ENCODE results near the gene LRPPRC.

LRPPRC gene

DNA sequence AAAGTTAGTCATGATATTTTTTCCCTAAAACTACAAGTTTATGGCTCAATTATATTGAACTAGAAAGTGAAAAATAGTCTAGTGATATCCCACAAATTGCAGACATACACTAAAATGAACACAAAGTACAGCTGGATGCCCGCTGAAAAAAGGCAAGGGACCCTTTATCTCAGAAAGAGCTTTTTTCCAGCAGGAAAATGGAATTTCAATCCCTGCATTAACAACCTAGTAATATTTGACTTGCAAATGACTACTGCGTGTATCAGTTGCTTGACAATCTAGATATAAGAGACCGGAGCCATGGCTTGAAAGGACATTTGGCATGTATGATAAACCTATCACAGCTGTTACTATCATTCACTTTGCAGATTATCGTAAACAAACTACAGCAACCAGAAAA lies 49.1 kb downstream of the LRPPRC start:
- H3K9me3 Mint-ChIP-seq, result no peaks in the 10 kb centered on the region
- H3K4me1 Mint-ChIP-seq (ENCODE audit: low read depth), result no peaks in the 10 kb centered on the region
- no peaks in the 10 kb centered on the region for H3K27me3 Mint-ChIP-seq (ENCODE audit: low read depth)
- no peak overlapping the region for H3K4me3 Mint-ChIP-seq
- no peak overlapping the region for H3K27ac Mint-ChIP-seq
- H3K36me3 Mint-ChIP-seq (ENCODE audit: low read depth), result peaks cover 32% of the 10 kb centered on the region

DNA sequence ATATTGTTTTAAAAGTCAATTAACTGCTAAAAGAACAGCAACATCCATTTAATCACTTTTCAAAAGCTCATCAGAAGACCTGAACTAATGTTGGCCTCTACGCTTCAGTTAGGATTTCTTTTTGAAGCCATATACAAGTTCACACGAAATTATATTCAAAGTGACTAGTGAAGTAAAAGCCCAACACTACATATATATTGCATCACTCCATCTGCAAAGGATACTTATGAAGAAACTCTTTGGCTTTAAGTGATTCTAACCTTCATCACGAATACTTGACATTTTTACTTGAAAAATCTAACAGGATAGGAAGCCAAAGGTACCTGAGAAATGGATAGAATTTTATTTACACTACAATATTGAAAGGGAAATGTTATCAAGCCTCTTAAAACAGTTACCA lies 50.4 kb downstream of the LRPPRC start:
- no peaks in the 10 kb centered on the region for H3K27me3 Mint-ChIP-seq (ENCODE audit: low read depth)
- H3K27ac Mint-ChIP-seq, result no peak overlapping the region
- H3K36me3 Mint-ChIP-seq (ENCODE audit: low read depth), result peaks cover 30% of the 10 kb centered on the region
- no peaks in the 10 kb centered on the region for H3K4me1 Mint-ChIP-seq (ENCODE audit: low read depth)
- no peak overlapping the region for H3K4me3 Mint-ChIP-seq
- H3K9me3 Mint-ChIP-seq, result no peaks in the 10 kb centered on the region

DNA sequence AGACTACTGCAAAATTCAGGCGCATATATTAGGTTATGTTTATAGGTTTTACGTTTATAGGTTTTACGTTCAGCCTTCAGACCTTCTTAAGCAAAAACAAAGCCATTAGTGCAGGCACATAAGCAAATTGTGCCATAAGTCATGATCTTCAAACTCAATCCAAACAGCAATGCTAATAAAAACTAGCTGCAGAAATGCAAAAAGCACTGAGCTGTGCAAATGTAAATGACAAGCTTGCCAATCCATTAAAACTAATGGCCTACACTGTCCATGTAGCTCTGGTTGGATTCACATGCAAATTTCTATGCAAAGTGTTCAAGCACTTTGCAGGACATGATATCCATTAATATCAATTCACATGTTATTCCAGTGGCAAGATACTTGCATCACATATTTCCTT lies 50.9 kb downstream of the LRPPRC start:
- H3K27me3 Mint-ChIP-seq (ENCODE audit: low read depth), result no peaks in the 10 kb centered on the region
- H3K4me3 Mint-ChIP-seq, result no peak overlapping the region
- H3K36me3 Mint-ChIP-seq (ENCODE audit: low read depth), result peaks cover 26% of the 10 kb centered on the region

DNA sequence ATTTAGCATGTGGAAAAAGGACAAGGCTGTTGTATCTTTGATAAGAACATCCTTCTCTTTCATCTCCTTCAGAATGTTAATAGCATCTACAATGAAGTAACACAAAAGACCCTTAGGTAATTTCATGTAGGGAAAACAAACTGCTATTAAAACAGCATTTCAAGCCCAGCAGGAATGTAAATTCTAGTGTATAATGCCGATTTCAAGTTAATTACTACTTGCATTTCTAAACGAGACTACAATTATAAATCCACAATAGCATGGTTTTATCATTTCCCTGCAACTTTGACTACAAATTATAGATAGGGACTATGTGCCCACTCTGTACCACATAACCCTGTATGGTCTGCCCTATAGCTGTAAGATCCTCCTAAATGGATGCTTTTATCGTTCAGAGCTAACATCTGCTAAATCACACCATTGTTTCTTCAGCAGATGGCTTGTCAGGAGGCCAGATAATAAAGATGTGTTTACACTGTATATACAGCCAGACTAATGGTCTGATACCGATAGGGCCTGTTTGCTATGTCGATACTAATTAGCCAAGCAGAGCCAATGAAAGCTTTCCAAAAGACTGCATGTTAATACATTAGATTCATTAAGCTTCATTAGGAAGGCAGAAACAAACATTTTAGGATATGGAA lies 51.9 kb downstream of the LRPPRC start:
- no peak overlapping the region for H3K4me3 Mint-ChIP-seq
- H3K9me3 Mint-ChIP-seq, result no peaks in the 10 kb centered on the region
- no peaks in the 10 kb centered on the region for H3K4me1 Mint-ChIP-seq (ENCODE audit: low read depth)
- H3K27ac Mint-ChIP-seq, result no peak overlapping the region
- peaks cover 26% of the 10 kb centered on the region for H3K36me3 Mint-ChIP-seq (ENCODE audit: low read depth)
- no peaks in the 10 kb centered on the region for H3K27me3 Mint-ChIP-seq (ENCODE audit: low read depth)

More for the DNA sequence above, 50.9 kb downstream of the LRPPRC start:
- Mint-ChIP-seq H3K27ac (no peak overlapping the region), H3K9me3 (no peaks in the 10 kb centered on the region), H3K4me1 (ENCODE audit: low read depth) (no peaks in the 10 kb centered on the region)

DNA sequence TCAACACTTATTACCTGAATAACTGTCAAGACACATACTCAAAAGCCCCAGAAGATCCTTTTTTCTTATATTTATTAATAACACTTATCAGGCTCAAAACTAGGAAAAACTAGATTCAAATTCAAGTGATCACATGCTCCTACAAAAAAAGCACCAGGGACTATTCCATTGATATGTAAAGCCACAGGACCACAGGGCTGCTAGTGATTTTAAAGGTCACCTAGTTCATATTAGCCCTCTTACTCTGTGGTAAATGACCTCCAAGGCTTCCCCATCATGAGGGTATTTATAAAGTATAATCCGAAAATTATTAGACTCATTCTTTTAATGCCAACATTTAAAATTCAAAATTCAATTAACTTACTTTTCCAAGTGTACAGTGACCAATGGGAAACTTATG lies 52.5 kb downstream of the LRPPRC start:
- H3K9me3 Mint-ChIP-seq, result no peaks in the 10 kb centered on the region
- H3K27ac Mint-ChIP-seq, result no peak overlapping the region
- peaks cover 26% of the 10 kb centered on the region for H3K36me3 Mint-ChIP-seq (ENCODE audit: low read depth)
- H3K27me3 Mint-ChIP-seq (ENCODE audit: low read depth), result no peaks in the 10 kb centered on the region
- H3K4me3 Mint-ChIP-seq, result no peak overlapping the region
- no peaks in the 10 kb centered on the region for H3K4me1 Mint-ChIP-seq (ENCODE audit: low read depth)

DNA sequence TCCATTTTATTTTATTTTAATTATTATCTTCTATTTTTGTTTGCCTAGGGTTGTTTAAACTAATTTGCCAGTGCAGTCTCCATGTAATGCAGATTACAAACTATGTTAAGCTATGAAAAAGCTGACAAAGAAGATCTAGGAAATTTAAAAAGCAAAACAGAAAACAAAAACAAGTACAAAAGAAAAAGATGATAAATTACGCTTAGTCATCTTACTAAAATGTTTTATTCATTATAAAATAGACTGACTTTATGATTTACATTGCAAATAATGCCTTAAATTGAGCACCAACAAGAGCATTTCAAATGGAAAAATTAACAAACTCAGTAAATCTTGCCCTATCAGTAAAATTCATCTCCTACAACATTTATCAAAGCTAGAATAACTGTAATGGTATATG lies 52.9 kb downstream of the LRPPRC start:
- H3K27me3 Mint-ChIP-seq (ENCODE audit: low read depth), result no peaks in the 10 kb centered on the region
- no peaks in the 10 kb centered on the region for H3K9me3 Mint-ChIP-seq
- H3K4me3 Mint-ChIP-seq, result no peak overlapping the region
- H3K4me1 Mint-ChIP-seq (ENCODE audit: low read depth), result no peaks in the 10 kb centered on the region
- no peak overlapping the region for H3K27ac Mint-ChIP-seq
- peaks cover 26% of the 10 kb centered on the region for H3K36me3 Mint-ChIP-seq (ENCODE audit: low read depth)

DNA sequence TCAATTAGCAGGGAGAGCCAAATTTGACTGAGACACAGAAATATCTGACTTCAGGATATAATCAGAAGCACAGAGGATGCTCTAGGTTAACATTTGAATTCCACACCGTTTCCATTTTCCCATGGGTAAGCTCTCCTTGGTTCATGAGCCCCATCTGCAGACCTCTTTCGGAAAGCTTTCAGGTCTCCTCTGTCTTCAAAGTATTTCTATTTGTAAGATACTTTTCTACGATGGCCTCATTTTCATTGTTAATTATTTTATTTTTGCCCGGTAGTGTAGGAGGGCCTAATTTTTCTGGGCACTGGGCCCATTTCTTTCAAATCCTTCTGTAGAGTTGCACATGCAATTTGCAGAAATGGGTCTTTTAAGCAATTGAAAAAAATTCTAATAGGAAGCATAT lies 53.8 kb downstream of the LRPPRC start:
- Mint-ChIP-seq H3K27ac (no peak overlapping the region), H3K36me3 (ENCODE audit: low read depth) (peaks cover 22% of the 10 kb centered on the region), H3K4me3 (no peak overlapping the region)

DNA sequence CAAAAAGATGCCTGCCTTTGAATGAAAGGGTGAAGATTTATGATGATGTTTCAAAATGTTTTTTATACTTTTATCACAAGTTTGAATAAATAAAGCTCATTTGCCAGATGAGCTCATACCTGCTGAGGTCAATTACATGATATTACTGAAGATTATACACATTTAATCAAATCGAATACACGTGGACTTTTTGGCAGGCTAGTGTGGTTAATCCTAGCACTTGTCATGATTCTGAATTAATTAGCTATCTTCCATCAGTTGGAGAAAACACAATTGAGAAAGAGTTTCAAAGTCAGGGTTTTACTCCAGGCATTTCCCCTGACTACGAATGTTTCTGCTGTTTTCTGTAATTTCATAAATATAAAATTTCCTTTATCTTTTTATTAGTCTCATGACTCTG lies 54.4 kb downstream of the LRPPRC start:
- Mint-ChIP-seq H3K27ac (no peak overlapping the region), H3K36me3 (ENCODE audit: low read depth) (peaks cover 19% of the 10 kb centered on the region), H3K4me1 (ENCODE audit: low read depth) (no peaks in the 10 kb centered on the region), H3K9me3 (no peaks in the 10 kb centered on the region), H3K27me3 (ENCODE audit: low read depth) (no peaks in the 10 kb centered on the region), H3K4me3 (no peak overlapping the region)

More for the DNA sequence above, 53.8 kb downstream of the LRPPRC start:
- Mint-ChIP-seq H3K27me3 (ENCODE audit: low read depth) (no peaks in the 10 kb centered on the region), H3K4me1 (ENCODE audit: low read depth) (no peaks in the 10 kb centered on the region), H3K9me3 (no peaks in the 10 kb centered on the region)

DNA sequence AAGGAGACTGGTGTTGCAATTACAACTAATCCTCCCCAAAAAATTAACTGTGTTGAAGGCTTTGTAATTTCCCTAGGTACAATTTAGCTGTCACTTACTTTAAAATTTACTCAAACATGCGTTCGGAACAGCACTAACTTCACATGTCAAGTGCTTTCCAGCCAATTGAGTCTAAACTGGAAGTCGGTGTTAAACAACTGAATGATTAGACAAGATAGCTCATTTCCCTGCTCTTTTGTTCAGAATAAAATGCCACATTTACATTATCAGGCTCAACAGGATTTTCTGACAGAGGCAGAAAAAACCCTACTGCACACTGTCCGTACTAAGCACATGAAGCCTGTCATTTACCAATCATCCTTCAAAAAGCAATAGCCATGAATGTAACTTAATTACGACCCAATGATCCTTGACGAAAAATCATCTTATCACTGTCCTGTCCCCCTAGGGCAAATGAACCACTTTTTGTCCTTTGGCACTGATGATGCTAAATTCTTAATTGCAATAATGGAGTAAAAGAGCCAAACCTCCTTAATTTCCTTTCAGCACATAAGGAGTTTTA lies 56.0 kb downstream of the LRPPRC start:
- H3K27me3 Mint-ChIP-seq (ENCODE audit: low read depth), result no peaks in the 10 kb centered on the region
- H3K27ac Mint-ChIP-seq, result peak overlapping the region; percentile 13
- H3K4me1 Mint-ChIP-seq (ENCODE audit: low read depth), result peaks cover under 1% of the 10 kb centered on the region
- H3K9me3 Mint-ChIP-seq, result no peaks in the 10 kb centered on the region
- no peak overlapping the region for H3K4me3 Mint-ChIP-seq
- peaks cover 9% of the 10 kb centered on the region for H3K36me3 Mint-ChIP-seq (ENCODE audit: low read depth)

DNA sequence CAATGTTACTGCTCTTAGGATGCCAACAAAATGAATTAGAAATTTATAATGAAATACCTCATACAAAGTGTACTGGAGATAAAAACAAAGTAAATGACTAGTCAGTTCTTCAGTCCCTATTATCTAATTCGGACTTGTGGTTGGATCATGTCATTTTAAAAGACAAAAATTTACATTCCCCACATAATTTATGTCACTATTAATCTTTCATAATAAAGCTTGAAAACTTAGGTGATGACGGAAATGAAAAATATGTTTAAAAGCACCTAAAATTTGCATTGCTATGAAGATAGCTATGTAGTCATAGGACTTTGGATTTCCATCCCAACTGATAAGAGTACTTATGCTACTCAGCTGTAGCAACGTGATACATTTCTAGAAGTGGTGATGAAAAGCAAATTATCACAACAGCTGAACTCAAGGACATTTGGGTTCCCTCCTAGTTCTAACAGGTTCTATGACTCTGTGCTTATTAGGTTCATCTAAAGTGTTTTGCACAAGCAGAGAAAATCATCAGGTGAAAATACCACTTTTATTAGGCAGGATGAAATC lies 58.4 kb downstream of the LRPPRC start:
- Mint-ChIP-seq H3K27me3 (ENCODE audit: low read depth) (no peaks in the 10 kb centered on the region), H3K27ac (no peak overlapping the region), H3K4me3 (no peak overlapping the region), H3K4me1 (ENCODE audit: low read depth) (peaks cover 2% of the 10 kb centered on the region), H3K9me3 (no peaks in the 10 kb centered on the region), H3K36me3 (ENCODE audit: low read depth) (peaks cover 6% of the 10 kb centered on the region)

DNA sequence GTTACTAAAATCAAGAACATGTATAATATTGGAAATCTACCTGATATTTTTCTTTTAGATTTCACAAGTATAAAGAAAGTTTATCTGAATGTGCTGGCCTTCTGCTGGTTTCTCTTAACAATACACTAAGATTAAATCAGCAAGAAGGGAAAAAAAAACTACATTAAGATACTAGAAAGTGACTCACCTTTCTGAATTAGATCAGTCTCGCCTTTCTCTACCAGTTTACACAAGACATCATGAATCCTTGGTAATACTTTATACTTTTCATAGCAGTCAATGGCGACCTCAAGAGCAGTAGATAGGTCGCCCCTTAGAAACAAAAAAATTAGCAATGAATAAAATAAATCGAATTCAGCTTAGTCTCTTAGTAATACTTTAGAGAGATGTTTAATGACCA lies 61.2 kb downstream of the LRPPRC start:
- peaks cover 16% of the 10 kb centered on the region for H3K36me3 Mint-ChIP-seq (ENCODE audit: low read depth)

DNA sequence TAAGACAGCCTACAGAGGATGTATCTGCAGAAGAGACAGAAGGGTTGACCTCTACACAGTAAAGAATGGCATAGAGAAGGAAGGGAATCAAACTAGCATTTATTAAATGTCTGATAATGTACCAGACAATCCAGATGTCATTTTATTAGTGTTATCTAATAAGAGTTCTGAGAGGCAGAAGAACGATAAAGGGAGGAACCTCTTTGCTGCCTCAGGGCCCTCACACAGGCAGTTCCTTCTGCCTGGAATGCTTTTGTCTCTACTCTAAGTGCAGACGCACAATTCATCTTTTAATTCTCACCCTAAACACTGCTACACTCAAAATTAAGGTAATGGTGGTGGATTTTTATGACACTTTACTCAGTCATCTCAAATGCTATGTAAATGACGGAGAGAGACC lies 64.5 kb downstream of the LRPPRC start:
- Mint-ChIP-seq H3K36me3 (ENCODE audit: low read depth) (peaks cover 21% of the 10 kb centered on the region), H3K4me1 (ENCODE audit: low read depth) (peaks cover 21% of the 10 kb centered on the region), H3K9me3 (no peaks in the 10 kb centered on the region), H3K4me3 (no peak overlapping the region), H3K27me3 (ENCODE audit: low read depth) (no peaks in the 10 kb centered on the region), H3K27ac (no peak overlapping the region)

More for the DNA sequence above, 61.2 kb downstream of the LRPPRC start:
- no peak overlapping the region for H3K4me3 Mint-ChIP-seq
- no peak overlapping the region for H3K27ac Mint-ChIP-seq
- no peaks in the 10 kb centered on the region for H3K27me3 Mint-ChIP-seq (ENCODE audit: low read depth)
- peaks cover 6% of the 10 kb centered on the region for H3K4me1 Mint-ChIP-seq (ENCODE audit: low read depth)
- H3K9me3 Mint-ChIP-seq, result no peaks in the 10 kb centered on the region

DNA sequence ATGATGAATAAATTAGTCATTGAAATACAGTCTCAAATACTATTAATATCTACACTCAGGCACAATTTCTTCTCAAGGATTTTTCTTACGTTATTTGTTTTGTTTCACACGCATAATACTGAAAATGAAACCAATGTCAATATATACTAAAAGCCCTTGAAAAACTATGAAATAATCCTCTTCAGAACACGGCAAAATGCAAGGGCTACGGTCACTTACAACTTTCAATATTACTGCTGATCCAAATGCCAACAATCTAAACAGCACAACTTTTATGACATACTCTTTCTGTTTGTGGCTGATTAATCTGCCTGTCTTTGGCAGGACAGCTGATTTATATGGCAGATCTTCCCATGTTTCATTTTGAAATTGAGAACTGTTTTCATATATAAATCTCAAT lies 68.3 kb downstream of the LRPPRC start:
- Mint-ChIP-seq H3K9me3 (no peaks in the 10 kb centered on the region), H3K27me3 (ENCODE audit: low read depth) (no peaks in the 10 kb centered on the region), H3K4me3 (peak overlapping the region; percentile 41), H3K4me1 (ENCODE audit: low read depth) (peaks cover 19% of the 10 kb centered on the region), H3K36me3 (ENCODE audit: low read depth) (peaks cover 23% of the 10 kb centered on the region), H3K27ac (peak overlapping the region; percentile 64)

DNA sequence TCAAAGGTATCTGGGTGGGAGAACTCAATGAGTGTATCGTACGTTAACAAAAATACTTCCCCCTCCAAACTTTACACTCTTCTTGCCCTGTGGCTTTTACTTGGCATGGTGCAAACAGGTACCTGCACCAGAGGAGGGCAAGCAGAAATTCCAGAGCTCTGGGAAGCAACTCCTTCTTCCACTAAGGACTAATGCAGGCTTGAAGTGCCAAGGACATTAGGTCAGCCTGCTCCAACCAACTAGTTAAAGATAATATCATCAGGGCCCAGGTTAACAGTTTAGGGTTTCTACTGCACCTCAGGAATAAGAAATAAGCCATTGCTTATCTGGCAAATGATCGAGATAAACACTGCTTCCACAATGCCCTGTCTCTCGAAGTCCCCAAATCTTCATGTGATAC lies 70.4 kb downstream of the LRPPRC start:
- H3K27ac Mint-ChIP-seq, result no peak overlapping the region
- peaks cover 20% of the 10 kb centered on the region for H3K36me3 Mint-ChIP-seq (ENCODE audit: low read depth)
- H3K9me3 Mint-ChIP-seq, result no peaks in the 10 kb centered on the region
- H3K27me3 Mint-ChIP-seq (ENCODE audit: low read depth), result no peaks in the 10 kb centered on the region
- H3K4me1 Mint-ChIP-seq (ENCODE audit: low read depth), result peaks cover 16% of the 10 kb centered on the region
- H3K4me3 Mint-ChIP-seq, result no peak overlapping the region

DNA sequence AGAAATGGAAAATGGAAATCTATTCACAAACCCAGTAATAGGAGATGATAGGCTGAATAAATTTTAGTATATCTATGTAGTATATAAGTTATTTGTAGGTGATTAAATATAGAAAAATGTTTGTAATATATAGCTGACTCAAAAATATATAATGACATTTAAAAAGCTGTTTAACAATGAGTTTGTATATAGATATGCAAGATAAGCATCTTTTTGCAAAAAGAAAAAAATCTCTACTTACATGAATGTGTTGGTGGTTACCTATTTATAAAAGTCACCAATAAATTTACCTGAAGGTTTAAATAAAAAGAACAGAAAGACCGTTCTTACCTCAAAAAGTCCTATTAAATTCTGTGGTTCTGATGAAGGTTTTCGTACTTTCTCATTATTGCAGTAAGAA lies 71.3 kb downstream of the LRPPRC start:
- Mint-ChIP-seq H3K36me3 (ENCODE audit: low read depth) (peaks cover 13% of the 10 kb centered on the region), H3K4me1 (ENCODE audit: low read depth) (peaks cover 15% of the 10 kb centered on the region), H3K27ac (no peak overlapping the region), H3K27me3 (ENCODE audit: low read depth) (no peaks in the 10 kb centered on the region), H3K9me3 (no peaks in the 10 kb centered on the region), H3K4me3 (no peak overlapping the region)

All from T-helper 1 cell treated with Interleukin-12 subunit alpha and Interleukin-12 subunit beta and Interleukin-4 antibody, amounts not matched to agents 30 μg/mL and 1 μg/mL, for 36 hours (primary cell).